Right lung (tissue), 5 donors: ENCODE data around the gene TNFAIP8L1. TPM values are rescaled to one million over a fixed set of nuclear protein-coding genes. Genes with fewer than 3 reads are reported as not detected.
"Not testable (repeated sequence)": the region's sequence is repeated elsewhere in the genome, so short reads cannot be mapped to it uniquely, and the experiment has no call there.

Experiments used
- DNase-seq, 2 donors: peaks; one replicate each; pipeline ENCODE4 v3.0.0-alpha.2; 2013
- polyA plus RNA-seq, 5 donors: library from polyadenylated mRNA; unstranded; fragments of 120-200 nt; gene quantifications; one replicate each; pipeline versions ENCODE4 v1.2.1 to v1.2.3, GENCODE V29; 2013; ENCODE audit warnings: inconsistent platforms in 1 of 5, low replicate concordance in 1 of 5; ENCODE audit not compliant: insufficient read length in 5 of 5, insufficient read depth in 1 of 5

Gene TNFAIP8L1
- polyA plus RNA-seq, 5 donors = 13.1 to 16.7 (median 13.7) TPM

DNA sequence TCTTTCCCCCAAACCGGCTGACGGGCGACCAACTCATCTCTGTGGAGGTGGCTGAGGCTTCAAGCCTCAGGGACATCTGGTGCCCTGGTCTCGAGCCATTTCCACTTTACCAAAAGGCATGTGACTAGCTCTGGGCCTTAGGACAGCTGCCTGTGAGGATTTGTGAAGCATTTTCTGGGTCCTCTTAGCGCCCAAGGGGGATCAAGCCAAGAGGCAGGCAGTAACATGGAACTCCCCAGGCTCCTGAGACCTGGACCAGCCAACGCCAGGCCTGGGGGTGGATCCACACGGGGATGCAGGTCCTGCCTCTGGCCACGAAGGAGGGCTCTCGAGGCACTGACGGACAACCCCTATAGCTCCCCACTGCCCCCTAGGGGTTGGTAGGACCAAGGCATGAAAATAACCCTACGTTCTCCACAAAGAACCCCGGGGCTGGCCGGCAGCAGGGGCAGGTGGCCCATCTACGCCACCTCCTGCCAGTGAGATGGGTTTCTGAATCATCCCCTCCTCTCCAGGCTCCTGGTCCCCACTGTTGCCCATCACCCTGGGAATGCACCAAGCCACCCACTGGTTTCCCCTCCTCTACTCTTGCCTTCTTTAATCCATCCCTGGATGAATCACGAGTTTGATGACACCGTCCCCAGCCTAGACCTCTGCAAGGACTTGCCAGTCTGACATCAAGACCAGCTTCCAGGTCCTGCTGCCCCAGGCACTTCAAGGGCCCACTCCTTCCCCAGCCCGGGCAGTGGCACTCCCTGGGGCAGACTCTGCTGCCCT is 37.8 kb downstream of the TNFAIP8L1 start:
- no peak for DNase-seq

- DNase-seq = no peak
Observed at GRCh38 chr19:4678881-4679790, 39.8 kb downstream of the TNFAIP8L1 start.

DNA sequence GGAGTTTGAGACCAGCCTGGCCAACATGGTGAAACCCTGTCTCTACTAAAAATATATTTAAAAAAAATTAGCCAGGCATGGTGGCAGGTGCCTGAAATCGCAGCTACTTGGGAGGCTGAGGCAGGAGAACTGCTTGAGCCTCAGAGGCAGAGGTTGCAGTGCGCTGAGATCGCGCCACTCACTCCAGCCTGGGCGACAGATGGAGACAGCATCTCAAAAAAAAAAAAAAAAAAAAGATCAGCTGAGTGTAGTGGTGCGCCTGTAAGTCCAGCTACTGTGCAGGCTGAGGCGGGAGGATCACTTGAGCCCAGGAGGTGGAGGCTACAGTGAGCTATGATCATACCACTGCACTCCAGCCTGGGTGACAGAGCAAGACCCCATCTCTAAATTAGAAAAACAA is 40.7 kb downstream of the TNFAIP8L1 start:
- not testable (repeated sequence) for DNase-seq

- no peak for DNase-seq
Observed at GRCh38 chr19:4682417-4683200, 43.3 kb downstream of the TNFAIP8L1 start.

DNA sequence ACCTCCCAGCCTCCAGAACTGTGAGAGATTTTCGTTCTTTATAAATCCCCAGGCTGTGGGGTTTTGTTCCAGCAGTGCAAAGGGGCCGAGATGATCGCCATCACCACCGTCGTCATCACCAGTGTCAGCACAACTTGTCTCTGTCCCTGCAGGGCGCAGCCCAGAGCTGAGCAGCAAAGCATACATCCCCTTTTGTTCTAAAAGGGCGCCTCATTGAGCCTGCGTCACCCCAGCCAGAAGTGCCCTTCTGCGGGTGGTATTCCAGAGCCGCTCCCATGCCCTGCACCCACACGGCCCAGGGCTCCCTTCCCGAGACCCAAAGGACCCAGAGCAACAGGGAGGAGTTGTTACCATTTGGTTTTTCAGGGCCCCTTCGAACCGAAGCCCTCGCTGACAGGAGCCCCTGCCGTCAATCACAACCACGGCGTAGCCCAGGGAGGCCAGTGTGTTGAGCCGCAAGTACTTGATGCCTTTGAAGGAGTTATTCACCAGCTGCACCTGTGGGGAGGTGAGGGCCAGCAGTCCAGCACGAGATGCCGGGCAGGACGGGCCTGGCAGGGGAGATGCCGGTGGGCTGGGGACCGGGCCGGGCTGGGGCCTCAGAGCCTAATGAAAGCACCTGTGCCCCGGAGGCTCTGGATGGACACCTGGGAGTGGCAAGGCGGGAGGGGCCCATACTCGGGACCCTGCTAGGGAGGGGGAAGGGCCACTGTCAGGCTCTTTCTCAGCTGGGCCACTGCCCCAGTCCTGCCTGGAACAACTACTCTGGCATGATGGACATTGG is 45.2 kb downstream of the TNFAIP8L1 start:
- no peak for DNase-seq

GRCh38 chr19:4686700-4687099 is 47.4 kb downstream of the TNFAIP8L1 start:
- no peak for DNase-seq

DNA sequence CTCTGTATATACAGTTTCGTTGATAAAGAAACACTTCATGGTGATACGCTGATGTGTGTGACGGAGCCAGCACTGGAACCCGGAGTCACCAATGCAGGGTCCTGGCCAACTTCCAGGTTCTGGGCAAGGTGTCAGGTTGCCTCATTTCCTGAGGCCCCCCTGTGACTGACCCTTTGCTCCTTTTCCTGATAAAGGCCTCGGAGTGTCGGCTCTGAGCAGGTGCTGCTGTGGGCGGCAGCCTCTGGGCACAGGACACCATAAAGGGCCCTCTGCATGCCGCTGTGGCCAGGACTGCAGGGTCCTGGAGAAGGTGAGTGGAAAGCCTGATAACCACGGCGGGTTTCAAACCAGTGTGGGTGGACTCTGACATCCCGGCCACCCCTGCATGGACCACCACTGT is 48.1 kb downstream of the TNFAIP8L1 start:
- no peak for DNase-seq

- DNase-seq = no peak
Observed at GRCh38 chr19:4688587-4688986, 49.3 kb downstream of the TNFAIP8L1 start.

GRCh38 chr19:4689403-4689802 is 50.1 kb downstream of the TNFAIP8L1 start:
- no peak for DNase-seq

DNA sequence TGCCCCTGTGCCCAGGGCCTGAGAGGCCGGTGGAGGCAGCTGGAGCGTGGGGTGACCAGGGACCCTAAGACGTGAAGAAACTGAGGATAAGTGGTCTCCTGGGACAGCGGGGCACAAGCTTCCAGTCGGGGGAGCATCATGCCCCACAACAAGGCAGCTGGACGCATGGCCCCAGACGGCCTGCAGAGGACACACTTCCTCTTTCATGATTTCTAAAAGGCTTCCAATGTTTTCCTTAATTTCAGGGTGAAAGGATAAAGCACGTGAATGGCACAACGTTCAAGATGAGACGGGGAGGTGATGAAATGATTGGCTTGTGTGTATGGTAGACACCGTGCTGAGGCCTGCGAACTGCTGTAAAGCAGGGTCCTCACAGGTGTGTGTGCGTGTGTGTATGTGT is 51.0 kb downstream of the TNFAIP8L1 start:
- DNase-seq = no peak

DNA sequence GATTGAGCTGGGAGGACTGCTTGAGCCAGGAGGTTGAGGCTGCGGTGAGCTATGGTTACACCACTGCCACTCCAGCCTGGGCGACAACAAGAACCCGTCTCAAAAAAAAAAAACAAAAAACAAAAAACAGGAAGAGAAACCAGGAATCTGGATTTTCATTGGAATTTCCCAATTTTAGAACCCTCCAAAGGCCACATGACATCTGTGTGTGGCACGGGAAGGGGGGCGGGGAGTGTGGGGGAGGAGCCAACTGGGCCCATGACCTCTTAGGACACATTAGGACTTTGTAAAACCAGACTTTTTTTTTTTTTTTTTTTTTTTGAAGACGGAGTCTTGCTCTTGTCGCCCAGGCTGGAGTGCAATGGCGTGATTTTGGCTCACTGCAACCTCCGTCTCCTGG is 52.1 kb downstream of the TNFAIP8L1 start:
- no peak for DNase-seq

GRCh38 chr19:4692251-4693077 is 53.1 kb downstream of the TNFAIP8L1 start:
- DNase-seq = no peak

GRCh38 chr19:4693078-4693350 is 53.7 kb downstream of the TNFAIP8L1 start:
- no peak for DNase-seq

DNA sequence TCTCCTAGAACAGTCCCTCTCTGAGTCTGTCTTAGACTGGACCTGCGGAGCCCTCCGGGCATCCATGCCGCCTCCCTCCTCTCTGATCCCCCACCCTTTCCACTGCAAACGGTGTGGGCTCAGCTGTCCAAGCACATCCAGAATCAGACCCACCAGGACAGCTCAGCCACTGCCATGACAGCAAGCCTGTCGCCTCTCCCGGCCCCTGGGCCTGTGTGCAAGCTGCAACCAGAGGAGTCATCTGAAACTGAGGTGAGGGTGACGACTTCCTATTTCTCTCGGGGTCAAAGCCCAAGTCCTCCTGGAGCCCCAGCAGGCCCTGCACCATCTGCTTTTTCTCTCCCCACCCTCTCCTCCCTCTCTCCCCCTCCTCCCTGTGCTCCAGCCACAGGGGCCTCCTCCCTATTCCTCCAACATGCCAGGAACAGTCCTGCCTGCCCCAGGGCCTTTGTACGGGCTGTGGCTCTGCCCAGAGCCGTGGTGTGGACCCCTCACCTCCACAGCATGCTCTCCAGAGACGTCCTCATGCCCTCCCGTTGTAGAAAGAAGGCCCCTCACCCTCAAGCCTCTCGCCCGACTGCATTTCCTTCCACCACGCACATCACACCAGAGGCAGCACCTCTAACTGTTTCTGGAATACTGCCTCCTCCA is 54.3 kb downstream of the TNFAIP8L1 start:
- no peak for DNase-seq

- DNase-seq = no peak
Observed at GRCh38 chr19:4694211-4694987, 55.1 kb downstream of the TNFAIP8L1 start.

- DNase-seq = no peak
Observed at GRCh38 chr19:4695224-4695731, 56.0 kb downstream of the TNFAIP8L1 start.

GRCh38 chr19:4697304-4697703 is 58.0 kb downstream of the TNFAIP8L1 start:
- DNase-seq = no peak

GRCh38 chr19:4699826-4700692 is 60.7 kb downstream of the TNFAIP8L1 start:
- DNase-seq = no peak
